ENCODE results near the gene MS4A15. TPM values are rescaled to one million over a fixed set of nuclear protein-coding genes. Genes with fewer than 3 reads are reported as not detected.

MS4A15 gene
- polyA plus RNA-seq, 1 donor from 2014 or later, result not detected

- Mint-ChIP-seq H3K27me3 (peaks cover 9% of the 10 kb centered on the region), H3K4me3 (peak overlapping the region in 2 of 4 donors; percentile 8 to 76), H3K27ac (peak overlapping the region in 2 of 3 donors; percentile 14 to 67), H3K36me3 (peaks cover 3% of the 10 kb centered on the region), H3K4me1 (peaks cover 14 to 35% (median 23%) of the 10 kb centered on the region in 3 donors), H3K9me3 (no peaks in the 10 kb centered on the region)
Observed at GRCh38 chr11:60763692-60764369, 7.2 kb downstream of the MS4A15 start.

GRCh38 chr11:60764879-60765278 is 8.2 kb downstream of the MS4A15 start:
- H3K9me3 Mint-ChIP-seq, result no peaks in the 10 kb centered on the region
- H3K36me3 Mint-ChIP-seq, result peaks cover 3% of the 10 kb centered on the region
- H3K27ac Mint-ChIP-seq, result peak overlapping the region in 1 of 3 donors; percentile 85
- H3K27me3 Mint-ChIP-seq, result peaks cover 14% of the 10 kb centered on the region
- peak overlapping the region in 1 of 4 donors; percentile 15 for H3K4me3 Mint-ChIP-seq
- peaks cover 14 to 29% (median 23%) of the 10 kb centered on the region in 3 donors for H3K4me1 Mint-ChIP-seq

- Mint-ChIP-seq H3K4me3 (no peak overlapping the region), H3K36me3 (peaks cover 3% of the 10 kb centered on the region), H3K4me1 (peaks cover 14 to 27% (median 23%) of the 10 kb centered on the region in 3 donors), H3K9me3 (no peaks in the 10 kb centered on the region), H3K27me3 (peaks cover 14% of the 10 kb centered on the region), H3K27ac (peak overlapping the region in 1 of 3 donors; percentile 85)
Observed at GRCh38 chr11:60765355-60765754, 8.7 kb downstream of the MS4A15 start.

GRCh38 chr11:60766547-60766946 is 9.9 kb downstream of the MS4A15 start:
- H3K9me3 Mint-ChIP-seq, result no peaks in the 10 kb centered on the region
- H3K4me1 Mint-ChIP-seq, result peaks cover 12 to 24% (median 22%) of the 10 kb centered on the region in 3 donors
- H3K27ac Mint-ChIP-seq, result no peak overlapping the region
- peaks cover 3% of the 10 kb centered on the region for H3K36me3 Mint-ChIP-seq
- H3K4me3 Mint-ChIP-seq, result no peak overlapping the region
- H3K27me3 Mint-ChIP-seq, result peaks cover 17% of the 10 kb centered on the region

GRCh38 chr11:60767388-60767811 is 10.7 kb downstream of the MS4A15 start:
- Mint-ChIP-seq H3K27ac (no peak overlapping the region), H3K4me3 (no peak overlapping the region), H3K27me3 (peaks cover 20% of the 10 kb centered on the region), H3K36me3 (peaks cover 3% of the 10 kb centered on the region), H3K9me3 (no peaks in the 10 kb centered on the region), H3K4me1 (peaks cover 8 to 19% (median 19%) of the 10 kb centered on the region in 3 donors)

GRCh38 chr11:60768202-60768601 is 11.5 kb downstream of the MS4A15 start:
- Mint-ChIP-seq H3K27me3 (peaks cover 20% of the 10 kb centered on the region), H3K9me3 (no peaks in the 10 kb centered on the region), H3K4me3 (no peak overlapping the region), H3K4me1 (peaks cover under 1 to 13% (median 11%) of the 10 kb centered on the region in 3 donors), H3K27ac (no peak overlapping the region), H3K36me3 (peaks cover 3% of the 10 kb centered on the region)

- peaks cover 3% of the 10 kb centered on the region for H3K36me3 Mint-ChIP-seq
- no peak overlapping the region for H3K4me3 Mint-ChIP-seq
- peaks cover 20% of the 10 kb centered on the region for H3K27me3 Mint-ChIP-seq
- H3K9me3 Mint-ChIP-seq, result no peaks in the 10 kb centered on the region
- no peak overlapping the region for H3K27ac Mint-ChIP-seq
- peaks cover 0 to 5% (median 4%) of the 10 kb centered on the region in 3 donors for H3K4me1 Mint-ChIP-seq
Observed at GRCh38 chr11:60769273-60769672, 12.6 kb downstream of the MS4A15 start.

GRCh38 chr11:60769811-60770210 is 13.1 kb downstream of the MS4A15 start:
- H3K4me3 Mint-ChIP-seq, result no peak overlapping the region
- H3K9me3 Mint-ChIP-seq, result no peaks in the 10 kb centered on the region
- H3K27me3 Mint-ChIP-seq, result peaks cover 20% of the 10 kb centered on the region
- H3K27ac Mint-ChIP-seq, result no peak overlapping the region
- H3K36me3 Mint-ChIP-seq, result peaks cover 3% of the 10 kb centered on the region
- H3K4me1 Mint-ChIP-seq, result peaks cover 0 to 6% (median 5%) of the 10 kb centered on the region in 3 donors

GRCh38 chr11:60771146-60771545 is 14.5 kb downstream of the MS4A15 start:
- Mint-ChIP-seq H3K27me3 (peaks cover 22% of the 10 kb centered on the region), H3K27ac (peak overlapping the region in 1 of 3 donors; percentile 18), H3K4me1 (peaks cover 5 to 10% (median 8%) of the 10 kb centered on the region in 3 donors), H3K4me3 (no peak overlapping the region), H3K36me3 (no peaks in the 10 kb centered on the region), H3K9me3 (no peaks in the 10 kb centered on the region)

GRCh38 chr11:60771879-60772525 is 15.3 kb downstream of the MS4A15 start:
- Mint-ChIP-seq H3K9me3 (no peaks in the 10 kb centered on the region), H3K4me3 (no peak overlapping the region), H3K36me3 (no peaks in the 10 kb centered on the region), H3K27me3 (peaks cover 15% of the 10 kb centered on the region), H3K27ac (peak overlapping the region in 1 of 3 donors; percentile 18), H3K4me1 (peaks cover 5 to 10% (median 8%) of the 10 kb centered on the region in 3 donors)

GRCh38 chr11:60772666-60773065 is 16.0 kb downstream of the MS4A15 start:
- no peaks in the 10 kb centered on the region for H3K36me3 Mint-ChIP-seq
- H3K4me1 Mint-ChIP-seq, result peaks cover 5 to 10% (median 8%) of the 10 kb centered on the region in 3 donors
- H3K4me3 Mint-ChIP-seq, result no peak overlapping the region
- H3K9me3 Mint-ChIP-seq, result no peaks in the 10 kb centered on the region
- no peak overlapping the region for H3K27ac Mint-ChIP-seq
- peaks cover 17% of the 10 kb centered on the region for H3K27me3 Mint-ChIP-seq

- no peak overlapping the region for H3K27ac Mint-ChIP-seq
- H3K9me3 Mint-ChIP-seq, result no peaks in the 10 kb centered on the region
- peaks cover 5 to 7% (median 5%) of the 10 kb centered on the region in 3 donors for H3K4me1 Mint-ChIP-seq
- H3K4me3 Mint-ChIP-seq, result no peak overlapping the region
- no peaks in the 10 kb centered on the region for H3K36me3 Mint-ChIP-seq
- H3K27me3 Mint-ChIP-seq, result peaks cover 15% of the 10 kb centered on the region
Observed at GRCh38 chr11:60774726-60775125, 18.1 kb downstream of the MS4A15 start.

GRCh38 chr11:60775420-60775961 is 18.8 kb downstream of the MS4A15 start:
- Mint-ChIP-seq H3K36me3 (no peaks in the 10 kb centered on the region), H3K4me1 (peaks cover 5 to 7% (median 5%) of the 10 kb centered on the region in 3 donors), H3K27me3 (peaks cover 13% of the 10 kb centered on the region), H3K27ac (peak overlapping the region in 1 of 3 donors; percentile 24), H3K4me3 (peak overlapping the region in 1 of 4 donors; percentile 56), H3K9me3 (no peaks in the 10 kb centered on the region)

- no peaks in the 10 kb centered on the region for H3K9me3 Mint-ChIP-seq
- no peak overlapping the region for H3K27ac Mint-ChIP-seq
- H3K36me3 Mint-ChIP-seq, result no peaks in the 10 kb centered on the region
- H3K4me3 Mint-ChIP-seq, result peak overlapping the region in 1 of 4 donors; percentile 43
- peaks cover 5 to 7% (median 5%) of the 10 kb centered on the region in 3 donors for H3K4me1 Mint-ChIP-seq
- H3K27me3 Mint-ChIP-seq, result peaks cover 13% of the 10 kb centered on the region
Observed at GRCh38 chr11:60776167-60776566, 19.5 kb downstream of the MS4A15 start.

- peak overlapping the region in 1 of 3 donors; percentile 6 for H3K27ac Mint-ChIP-seq
- H3K27me3 Mint-ChIP-seq, result peaks cover 8% of the 10 kb centered on the region
Observed at GRCh38 chr11:60777106-60777505, 20.4 kb downstream of the MS4A15 start.

More at GRCh38 chr11:60777106-60777505, 20.4 kb downstream of the MS4A15 start:
- no peaks in the 10 kb centered on the region for H3K9me3 Mint-ChIP-seq
- no peak overlapping the region for H3K4me3 Mint-ChIP-seq
- H3K36me3 Mint-ChIP-seq, result no peaks in the 10 kb centered on the region
- peaks cover 5 to 7% (median 5%) of the 10 kb centered on the region in 3 donors for H3K4me1 Mint-ChIP-seq
